ENCODE data around the gene ULK1.
A peak's percentile ranks its signal among the peaks of the same experiment; 100 is the strongest.
"Not testable (repeated sequence)": the region's sequence is repeated elsewhere in the genome, so short reads cannot be mapped to it uniquely, and the experiment has no call there.

Gene ULK1

GRCh38 chr12:131947482-131948027 lies 53.1 kb downstream of the ULK1 start:
- DNase-seq: no peak

GRCh38 chr12:131948166-131948712 lies 53.8 kb downstream of the ULK1 start:
- no peak for DNase-seq

GRCh38 chr12:131948713-131949430 lies 54.5 kb downstream of the ULK1 start:
- not testable (repeated sequence) for DNase-seq

- DNase-seq: peak; percentile 93
These were observed 55.2 kb downstream of the ULK1 start, which contains the start of gene EP400 for GRCh38 chr12:131949431-131950181. TSS of gene EP400 (plus strand) at chr12:131949942. CDS start at chr12:131960620, 10,678 bp downstream.

GRCh38 chr12:131950182-131950913 lies 55.9 kb downstream of the ULK1 start:
- no peak for DNase-seq

GRCh38 chr12:131953810-131954209 lies 59.4 kb downstream of the ULK1 start:
- not testable (repeated sequence) for DNase-seq

GRCh38 chr12:131954460-131954859 lies 60.0 kb downstream of the ULK1 start:
- DNase-seq: not testable (repeated sequence)

- DNase-seq: no peak
These were observed 64.7 kb downstream of the ULK1 start for GRCh38 chr12:131959116-131959515.

GRCh38 chr12:131959641-131960589 lies 65.5 kb downstream of the ULK1 start:
- no peak for DNase-seq

- DNase-seq: not testable (repeated sequence)
These were observed 66.3 kb downstream of the ULK1 start for GRCh38 chr12:131960590-131961325.

GRCh38 chr12:131961328-131961727 lies 66.9 kb downstream of the ULK1 start:
- not testable (repeated sequence) for DNase-seq

GRCh38 chr12:131962069-131962468 lies 67.6 kb downstream of the ULK1 start:
- DNase-seq: no peak

GRCh38 chr12:131963381-131963780 lies 69.0 kb downstream of the ULK1 start:
- no peak for DNase-seq

- DNase-seq: peak; percentile 79
These were observed 70.7 kb downstream of the ULK1 start for GRCh38 chr12:131965073-131965472.

- no peak for DNase-seq
These were observed 76.8 kb downstream of the ULK1 start for GRCh38 chr12:131971226-131971625.
